Ovary (tissue), 3 donors: ENCODE data around the gene SPOCK1.

ENCODE experiments used
- EP300 ChIP-seq: sonication (generic); formaldehyde crosslinking; IDR thresholded peaks from one replicate; pipeline ENCODE4 v1.6.1; 2017; ENCODE audit warnings: antibody characterized with exemption
- POLR2A ChIP-seq: fragments of 450-650 bp; IDR thresholded peaks from one replicate; pipeline ENCODE4 v1.6.1; 2017; ENCODE audit warnings: antibody characterized with exemption, mild to moderate bottlenecking, moderate library complexity
- TF ChIP-seq, protein P1 (sequence below), 3 donors: fragments of 450-650 bp in 2 of 3; fragments of 200-600 bp in 1 of 3; IDR thresholded peaks; one replicate each; pipeline versions ENCODE4 v1.5.1 to v1.8.0; 2016 to 2022; ENCODE audit warnings: antibody characterized with exemption in 3 of 3, mild to moderate bottlenecking in 1 of 3
- donor health status: DM: no; HTN: no; CAD: no.

DNA sequence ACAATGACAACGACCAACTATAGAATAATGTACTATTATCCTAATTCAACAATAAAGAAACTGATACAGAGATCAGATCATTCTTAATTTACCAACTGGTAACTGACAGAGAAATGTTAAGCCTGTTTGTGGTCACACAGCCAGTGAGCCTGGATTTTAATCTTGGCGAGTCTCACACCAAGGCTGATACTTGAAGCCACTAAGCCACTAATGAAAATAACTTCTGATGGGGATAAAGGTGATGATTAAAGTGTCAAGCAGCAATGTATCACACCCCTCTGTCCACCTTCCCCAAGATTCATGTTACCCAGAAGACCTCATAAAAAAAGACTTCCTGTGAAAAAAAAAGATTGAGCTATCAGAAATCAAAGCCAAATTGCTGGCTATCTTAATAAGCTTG lies 350.5 kb downstream of the SPOCK1 start:
- TF ChIP-seq, protein P1, sequence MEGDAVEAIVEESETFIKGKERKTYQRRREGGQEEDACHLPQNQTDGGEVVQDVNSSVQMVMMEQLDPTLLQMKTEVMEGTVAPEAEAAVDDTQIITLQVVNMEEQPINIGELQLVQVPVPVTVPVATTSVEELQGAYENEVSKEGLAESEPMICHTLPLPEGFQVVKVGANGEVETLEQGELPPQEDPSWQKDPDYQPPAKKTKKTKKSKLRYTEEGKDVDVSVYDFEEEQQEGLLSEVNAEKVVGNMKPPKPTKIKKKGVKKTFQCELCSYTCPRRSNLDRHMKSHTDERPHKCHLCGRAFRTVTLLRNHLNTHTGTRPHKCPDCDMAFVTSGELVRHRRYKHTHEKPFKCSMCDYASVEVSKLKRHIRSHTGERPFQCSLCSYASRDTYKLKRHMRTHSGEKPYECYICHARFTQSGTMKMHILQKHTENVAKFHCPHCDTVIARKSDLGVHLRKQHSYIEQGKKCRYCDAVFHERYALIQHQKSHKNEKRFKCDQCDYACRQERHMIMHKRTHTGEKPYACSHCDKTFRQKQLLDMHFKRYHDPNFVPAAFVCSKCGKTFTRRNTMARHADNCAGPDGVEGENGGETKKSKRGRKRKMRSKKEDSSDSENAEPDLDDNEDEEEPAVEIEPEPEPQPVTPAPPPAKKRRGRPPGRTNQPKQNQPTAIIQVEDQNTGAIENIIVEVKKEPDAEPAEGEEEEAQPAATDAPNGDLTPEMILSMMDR (IDR thresholded peaks at IDR 0.05) = no peak
- TF ChIP-seq POLR2A = no peak
- no peak for TF ChIP-seq EP300
